HEK293 (cell line): Measurements from ENCODE around the gene MAGI1.

Experiments used
- CTCF ChIA-PET: fragments of 350-600 bp; formaldehyde crosslinking; extraction: SDS; loops from one replicate; lab custom pipeline; 2021; ENCODE audit warnings: antibody characterized with exemption; lab: Yijun Ruan, JAX
- POLR2A ChIA-PET: fragments of 300-600 bp; formaldehyde crosslinking; extraction: SDS; loops from one replicate; lab custom pipeline; 2020; ENCODE audit warnings: antibody characterized with exemption, inconsistent platforms; lab: Yijun Ruan, JAX
- H3K27ac ChIP-seq: fragments of 200-500 bp; sonication (Bioruptor generic); 2 replicates; pipeline ENCODE4 v1.5.1; 2014; ENCODE audit warnings: low read depth, low read length, control low read depth, inconsistent platforms; ENCODE audit errors: extremely low read depth
- H3K36me3 ChIP-seq, 2 experiments: fragments of 200-500 bp in 1 of 2; sonication (Bioruptor generic) in 1 of 2; 1 replicate in 1 of 2; 2 replicates in 1 of 2; pipeline ENCODE4 v1.5.1; 2014 to 2017; ENCODE audit warnings: inconsistent platforms in 2 of 2, low read length in 2 of 2; ENCODE audit not compliant: control insufficient read depth in 2 of 2, insufficient read depth in 1 of 2
- H3K4me1 ChIP-seq: fragments of 200-500 bp; sonication (Bioruptor generic); 2 replicates; pipeline ENCODE4 v1.5.1; 2014; ENCODE audit warnings: mild to moderate bottlenecking, low read length, inconsistent platforms; ENCODE audit not compliant: control insufficient read depth, insufficient read depth
- H3K4me3 ChIP-seq: 2 replicates; pipeline ENCODE4 v1.5.1; 2011; ENCODE audit warnings: low read depth, mild to moderate bottlenecking, control low read depth, low read length, moderate library complexity
- H3K9me3 ChIP-seq: fragments of 200-500 bp; sonication (Bioruptor generic); 2 replicates; pipeline ENCODE4 v1.5.1; 2014; ENCODE audit warnings: low read depth, low read length, inconsistent platforms; ENCODE audit not compliant: control insufficient read depth, insufficient read depth
- ATF2 ChIP-seq: fragments of 450-650 bp; formaldehyde crosslinking; IDR thresholded peaks from 2 replicates; pipeline ENCODE4 v1.5.1; 2016; ENCODE audit warnings: missing biosample characterization, missing genetic modification characterization, low read depth
- HOXC10 ChIP-seq: sonication (generic); formaldehyde crosslinking; IDR thresholded peaks from 2 replicates; pipeline ENCODE4 v1.8.1; 2023; ENCODE audit warnings: mild to moderate bottlenecking, missing genetic modification reagents
- KLF1 ChIP-seq: fragments of 450-650 bp; formaldehyde crosslinking; IDR thresholded peaks from 2 replicates; pipeline ENCODE4 v1.5.1; 2016; ENCODE audit warnings: missing biosample characterization, missing genetic modification characterization
- SETDB1 ChIP-seq: IDR thresholded peaks from one replicate; pipeline ENCODE4 v1.6.1; 2017; ENCODE audit warnings: mild to moderate bottlenecking, low read length, moderate library complexity, mixed read lengths; ENCODE audit not compliant: insufficient read length
- WT1 ChIP-seq: fragments of 450-650 bp; formaldehyde crosslinking; IDR thresholded peaks from 2 replicates; pipeline ENCODE4 v1.5.1; 2016; ENCODE audit warnings: missing biosample characterization, missing genetic modification characterization
- ZBTB17 ChIP-seq: fragments of 450-650 bp; formaldehyde crosslinking; IDR thresholded peaks from 2 replicates; pipeline ENCODE4 v1.5.1; 2016; ENCODE audit warnings: missing biosample characterization, missing genetic modification characterization
- ZBTB21 ChIP-seq: fragments of 450-650 bp; formaldehyde crosslinking; IDR thresholded peaks from 2 replicates; pipeline ENCODE4 v1.5.1; 2017; ENCODE audit warnings: missing biosample characterization, missing genetic modification characterization
- ZFP37 ChIP-seq: fragments of 450-650 bp; formaldehyde crosslinking; IDR thresholded peaks from 2 replicates; pipeline ENCODE4 v1.5.1; 2016; ENCODE audit warnings: missing biosample characterization, missing genetic modification characterization
- ZNF114 ChIP-seq: fragments of 450-650 bp; formaldehyde crosslinking; IDR thresholded peaks from 2 replicates; pipeline ENCODE4 v1.5.0; 2017; ENCODE audit warnings: missing biosample characterization, missing genetic modification characterization
- ZNF146 ChIP-seq: fragments of 450-650 bp; formaldehyde crosslinking; IDR thresholded peaks from 2 replicates; pipeline ENCODE4 v1.5.1; 2016; ENCODE audit warnings: missing biosample characterization, missing genetic modification characterization
- ZNF223 ChIP-seq: fragments of 450-650 bp; formaldehyde crosslinking; IDR thresholded peaks from 2 replicates; pipeline ENCODE4 v1.5.1; 2016; ENCODE audit warnings: missing biosample characterization, missing genetic modification characterization
- ZNF324 ChIP-seq: fragments of 450-650 bp; formaldehyde crosslinking; IDR thresholded peaks from 2 replicates; pipeline ENCODE4 v1.5.1; 2016; ENCODE audit warnings: missing biosample characterization, missing genetic modification characterization
- ZNF335 ChIP-seq: fragments of 450-650 bp; formaldehyde crosslinking; conservative IDR thresholded peaks from 2 replicates; pipeline ENCODE4 v1.5.1; 2016; ENCODE audit warnings: missing biosample characterization, missing genetic modification characterization
- ZNF513 ChIP-seq: fragments of 450-650 bp; IDR thresholded peaks from 2 replicates; pipeline ENCODE4 v1.5.1; 2018; ENCODE audit warnings: missing biosample characterization, missing genetic modification characterization
- ZNF560 ChIP-seq: fragments of 450-650 bp; formaldehyde crosslinking; IDR thresholded peaks from 2 replicates; pipeline ENCODE4 v1.5.1; 2017; ENCODE audit warnings: missing biosample characterization, missing genetic modification characterization, borderline replicate concordance
- ZNF747 ChIP-seq: fragments of 450-650 bp; formaldehyde crosslinking; IDR thresholded peaks from 2 replicates; pipeline ENCODE4 v1.5.1; 2016; ENCODE audit warnings: missing biosample characterization, missing genetic modification characterization
- ZNF837 ChIP-seq: fragments of 450-650 bp; formaldehyde crosslinking; IDR thresholded peaks from 2 replicates; pipeline ENCODE4 v1.5.1; 2016; ENCODE audit warnings: missing biosample characterization, missing genetic modification characterization
- TF ChIP-seq, protein P1 (sequence below): fragments of 450-650 bp; formaldehyde crosslinking; IDR thresholded peaks from 2 replicates; pipeline ENCODE4 v1.5.1; 2017; ENCODE audit warnings: missing biosample characterization, missing genetic modification characterization
- TF ChIP-seq, protein P2 (sequence below): fragments of 450-650 bp; formaldehyde crosslinking; IDR thresholded peaks from 2 replicates; pipeline ENCODE4 v1.5.1; 2016; ENCODE audit warnings: missing biosample characterization, missing genetic modification characterization
- TF ChIP-seq, protein P3 (sequence below): fragments of 450-650 bp; formaldehyde crosslinking; IDR thresholded peaks from 2 replicates; pipeline ENCODE4 v1.5.1; 2016; ENCODE audit warnings: missing biosample characterization, missing genetic modification characterization

Gene MAGI1

GRCh38 chr3:65472501-65472900 lies 566.2 kb downstream of the MAGI1 start:
- TF ChIP-seq ZNF837 (tag by site-specific recombination): no peak
- no peak for TF ChIP-seq ZFP37
- TF ChIP-seq, protein P1, sequence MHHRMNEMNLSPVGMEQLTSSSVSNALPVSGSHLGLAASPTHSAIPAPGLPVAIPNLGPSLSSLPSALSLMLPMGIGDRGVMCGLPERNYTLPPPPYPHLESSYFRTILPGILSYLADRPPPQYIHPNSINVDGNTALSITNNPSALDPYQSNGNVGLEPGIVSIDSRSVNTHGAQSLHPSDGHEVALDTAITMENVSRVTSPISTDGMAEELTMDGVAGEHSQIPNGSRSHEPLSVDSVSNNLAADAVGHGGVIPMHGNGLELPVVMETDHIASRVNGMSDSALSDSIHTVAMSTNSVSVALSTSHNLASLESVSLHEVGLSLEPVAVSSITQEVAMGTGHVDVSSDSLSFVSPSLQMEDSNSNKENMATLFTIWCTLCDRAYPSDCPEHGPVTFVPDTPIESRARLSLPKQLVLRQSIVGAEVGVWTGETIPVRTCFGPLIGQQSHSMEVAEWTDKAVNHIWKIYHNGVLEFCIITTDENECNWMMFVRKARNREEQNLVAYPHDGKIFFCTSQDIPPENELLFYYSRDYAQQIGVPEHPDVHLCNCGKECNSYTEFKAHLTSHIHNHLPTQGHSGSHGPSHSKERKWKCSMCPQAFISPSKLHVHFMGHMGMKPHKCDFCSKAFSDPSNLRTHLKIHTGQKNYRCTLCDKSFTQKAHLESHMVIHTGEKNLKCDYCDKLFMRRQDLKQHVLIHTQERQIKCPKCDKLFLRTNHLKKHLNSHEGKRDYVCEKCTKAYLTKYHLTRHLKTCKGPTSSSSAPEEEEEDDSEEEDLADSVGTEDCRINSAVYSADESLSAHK (tag by site-specific recombination): no peak
- no peak for TF ChIP-seq ZNF114 (tag by site-specific recombination)
- TF ChIP-seq, protein P2, sequence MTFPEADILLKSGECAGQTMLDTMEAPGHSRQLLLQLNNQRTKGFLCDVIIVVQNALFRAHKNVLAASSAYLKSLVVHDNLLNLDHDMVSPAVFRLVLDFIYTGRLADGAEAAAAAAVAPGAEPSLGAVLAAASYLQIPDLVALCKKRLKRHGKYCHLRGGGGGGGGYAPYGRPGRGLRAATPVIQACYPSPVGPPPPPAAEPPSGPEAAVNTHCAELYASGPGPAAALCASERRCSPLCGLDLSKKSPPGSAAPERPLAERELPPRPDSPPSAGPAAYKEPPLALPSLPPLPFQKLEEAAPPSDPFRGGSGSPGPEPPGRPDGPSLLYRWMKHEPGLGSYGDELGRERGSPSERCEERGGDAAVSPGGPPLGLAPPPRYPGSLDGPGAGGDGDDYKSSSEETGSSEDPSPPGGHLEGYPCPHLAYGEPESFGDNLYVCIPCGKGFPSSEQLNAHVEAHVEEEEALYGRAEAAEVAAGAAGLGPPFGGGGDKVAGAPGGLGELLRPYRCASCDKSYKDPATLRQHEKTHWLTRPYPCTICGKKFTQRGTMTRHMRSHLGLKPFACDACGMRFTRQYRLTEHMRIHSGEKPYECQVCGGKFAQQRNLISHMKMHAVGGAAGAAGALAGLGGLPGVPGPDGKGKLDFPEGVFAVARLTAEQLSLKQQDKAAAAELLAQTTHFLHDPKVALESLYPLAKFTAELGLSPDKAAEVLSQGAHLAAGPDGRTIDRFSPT (tag by site-specific recombination): no peak
- TF ChIP-seq ATF2 (tag by site-specific recombination): no peak
- no peak for TF ChIP-seq ZNF146 (tag by site-specific recombination)
- no peak for TF ChIP-seq ZNF335
- TF ChIP-seq ZNF747 (tag by site-specific recombination): no peak
- TF ChIP-seq, protein P3, sequence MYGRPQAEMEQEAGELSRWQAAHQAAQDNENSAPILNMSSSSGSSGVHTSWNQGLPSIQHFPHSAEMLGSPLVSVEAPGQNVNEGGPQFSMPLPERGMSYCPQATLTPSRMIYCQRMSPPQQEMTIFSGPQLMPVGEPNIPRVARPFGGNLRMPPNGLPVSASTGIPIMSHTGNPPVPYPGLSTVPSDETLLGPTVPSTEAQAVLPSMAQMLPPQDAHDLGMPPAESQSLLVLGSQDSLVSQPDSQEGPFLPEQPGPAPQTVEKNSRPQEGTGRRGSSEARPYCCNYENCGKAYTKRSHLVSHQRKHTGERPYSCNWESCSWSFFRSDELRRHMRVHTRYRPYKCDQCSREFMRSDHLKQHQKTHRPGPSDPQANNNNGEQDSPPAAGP (tag by site-specific recombination): no peak
- no peak for TF ChIP-seq ZBTB21
- no peak for TF ChIP-seq ZNF513
- no peak for TF ChIP-seq ZBTB17 (tag by site-specific recombination)
- TF ChIP-seq ZNF560: no peak
- TF ChIP-seq ZNF223: no peak
- no peak for TF ChIP-seq KLF1 (tag by site-specific recombination)
- no peak for TF ChIP-seq WT1 (tag by site-specific recombination)
- no peak for TF ChIP-seq SETDB1
- no peak for TF ChIP-seq HOXC10 (CRISPR knock-in tag)
- no peak for TF ChIP-seq ZNF324 (tag by site-specific recombination)
- ChIA-PET CTCF (no interaction called here), POLR2A (no interaction called here)

More at GRCh38 chr3:65472501-65472900, 566.2 kb downstream of the MAGI1 start:
- Histone ChIP-seq H3K27ac (no peak overlapping the region), H3K4me3 (no peak overlapping the region), H3K4me1 (no peaks in the 10 kb centered on the region), H3K9me3 (no peaks in the 10 kb centered on the region), H3K36me3 (no peaks in the 10 kb centered on the region)
